Stimulated activated CD4-positive, alpha-beta T cell treated with anti-CD3 and anti-CD28 coated beads, TNF-alpha, amount 100 ng/mL, for 48 hours (primary cell): ENCODE data around the gene SESN1.

Experiments
- DNase-seq, 3 donors: peaks; one replicate each; pipeline ENCODE4 v3.0.0-alpha.2; 2020; ENCODE audit warnings: low read depth in 3 of 3

Gene SESN1

DNA sequence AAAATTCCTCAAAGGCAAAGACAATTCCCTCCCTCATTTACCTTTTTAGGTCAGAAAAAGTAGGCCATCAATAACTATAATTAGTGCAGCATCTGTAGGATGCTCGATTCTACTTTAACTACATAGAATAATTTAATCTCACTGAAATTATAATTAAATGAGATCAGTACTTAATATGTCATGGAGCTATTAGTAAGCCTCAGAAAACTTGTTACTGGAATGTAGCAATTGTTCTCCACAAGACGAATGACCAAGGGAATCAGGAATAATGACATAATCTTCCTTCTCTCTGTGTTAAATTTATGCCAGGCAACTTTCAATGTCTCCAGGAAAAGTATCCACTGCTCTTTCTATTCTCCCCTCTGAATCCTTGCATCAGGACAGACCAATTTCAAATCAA is 34.1 kb downstream of the SESN1 start:
- no peak for DNase-seq

DNA sequence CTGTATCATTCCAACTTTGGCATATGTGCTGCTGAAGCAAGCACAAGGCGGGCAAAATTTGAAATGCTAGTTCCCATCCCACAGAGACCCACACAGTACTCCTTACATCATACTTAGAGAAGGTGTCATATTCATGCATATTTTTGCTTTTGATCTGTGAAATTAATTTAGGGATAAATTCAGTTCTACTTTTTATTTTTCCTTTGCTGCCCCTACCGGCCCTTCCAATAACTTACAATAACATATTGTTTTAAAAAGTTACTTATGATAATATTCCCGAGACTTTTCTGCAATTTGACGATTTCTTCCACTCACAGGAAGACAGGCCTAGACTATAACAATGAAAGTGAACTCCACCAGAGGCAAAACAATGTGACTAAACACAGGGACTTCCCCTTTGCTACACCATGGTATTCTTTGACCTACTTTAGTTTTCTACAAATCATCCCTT is 35.0 kb downstream of the SESN1 start:
- DNase-seq: no peak

DNA sequence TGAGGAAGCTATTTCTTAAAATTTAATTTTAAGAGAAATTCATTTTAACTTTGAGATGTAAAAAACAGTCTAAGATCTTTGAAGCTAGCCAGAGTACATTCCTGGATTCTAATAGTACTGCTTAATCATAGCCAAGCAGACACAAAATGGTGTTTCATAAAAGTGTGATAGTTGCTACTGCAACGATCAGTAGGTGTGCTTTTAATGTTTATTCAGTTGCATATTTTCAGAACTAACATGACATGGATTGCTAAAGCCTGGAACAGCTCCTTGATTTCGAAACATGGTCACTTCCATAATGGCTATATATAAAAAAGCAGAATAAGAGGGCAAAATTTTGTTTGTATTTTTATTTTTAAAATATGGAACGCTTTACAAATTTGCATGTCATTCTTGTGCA is 35.5 kb downstream of the SESN1 start:
- no peak for DNase-seq

DNA sequence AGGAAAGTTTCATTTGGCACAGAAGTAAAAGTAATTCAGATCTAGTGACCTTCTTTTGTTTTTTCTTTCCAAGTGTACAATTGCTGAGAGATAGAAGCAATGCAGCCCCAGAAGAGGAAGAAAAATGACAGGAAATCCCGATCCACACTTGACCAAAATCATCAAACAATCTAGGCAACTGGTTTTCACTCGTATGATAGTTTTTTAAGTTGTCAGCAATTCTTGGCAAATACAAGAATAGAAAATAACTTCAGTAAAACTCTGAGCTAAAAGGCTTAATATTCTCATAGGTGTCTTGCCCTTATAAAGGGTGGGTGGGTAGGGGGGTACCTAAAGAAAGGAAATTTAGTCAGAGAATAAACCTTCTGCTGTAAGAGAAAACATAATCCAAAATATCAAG is 36.0 kb downstream of the SESN1 start:
- no peak for DNase-seq

DNA sequence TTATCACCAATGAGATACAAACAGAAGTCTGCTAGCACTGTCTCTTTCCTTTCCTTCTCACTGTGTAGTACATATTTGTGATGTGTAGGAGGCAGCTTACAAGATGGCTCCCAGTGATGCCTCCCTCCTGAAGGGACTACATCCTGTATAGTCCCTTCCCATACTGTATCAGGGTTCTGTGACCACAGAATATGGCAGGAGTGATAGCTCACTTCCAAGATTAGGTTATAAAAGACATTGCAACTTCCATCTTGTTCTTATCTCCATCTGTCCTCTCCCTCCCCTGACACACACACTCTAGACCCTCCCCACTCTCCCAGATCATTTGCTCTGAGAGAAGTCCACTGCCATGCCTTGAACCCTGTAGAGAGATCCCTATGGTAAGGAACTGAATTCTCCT is 38.0 kb downstream of the SESN1 start:
- no peak for DNase-seq

DNA sequence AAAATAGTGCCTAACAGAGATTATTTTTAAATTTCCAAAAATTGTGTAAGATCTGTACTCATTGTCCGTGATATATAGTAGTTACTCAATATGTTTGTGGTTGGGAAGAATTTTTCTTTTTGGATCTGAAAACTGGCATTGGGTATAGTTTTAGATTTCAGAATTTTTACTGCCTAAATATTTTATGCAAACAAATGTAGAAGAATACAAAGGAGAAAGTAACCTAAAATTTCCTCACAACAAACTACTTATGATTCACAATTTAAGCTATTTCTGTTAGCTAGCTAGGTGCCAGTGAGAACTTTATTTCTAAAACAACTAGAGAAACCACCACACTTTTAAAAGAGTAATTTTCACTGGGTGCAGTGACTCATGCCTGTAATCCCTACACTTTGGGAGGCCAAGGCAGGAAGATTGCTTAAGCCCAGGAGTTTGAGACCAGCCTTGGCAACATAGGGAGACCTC is 38.8 kb downstream of the SESN1 start:
- DNase-seq: no peak

DNA sequence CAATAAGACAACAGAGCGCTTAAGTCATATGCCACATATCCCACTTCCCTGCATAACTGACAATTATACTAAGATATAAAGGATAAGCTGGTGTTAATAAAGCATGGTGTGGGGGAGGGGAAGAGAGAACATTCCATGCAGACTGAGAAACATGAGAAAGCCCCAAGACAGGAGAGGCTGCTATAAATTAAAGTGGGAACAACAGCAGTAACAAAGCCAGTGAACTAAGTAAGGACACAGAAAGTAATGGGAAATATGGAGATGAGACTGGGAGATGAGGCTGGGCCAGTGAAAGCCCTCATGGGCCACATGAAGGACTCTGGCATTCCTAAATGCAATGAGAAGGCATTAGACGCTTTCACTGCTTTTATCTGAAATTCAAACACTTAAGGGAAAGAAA is 41.3 kb downstream of the SESN1 start:
- no peak for DNase-seq

DNA sequence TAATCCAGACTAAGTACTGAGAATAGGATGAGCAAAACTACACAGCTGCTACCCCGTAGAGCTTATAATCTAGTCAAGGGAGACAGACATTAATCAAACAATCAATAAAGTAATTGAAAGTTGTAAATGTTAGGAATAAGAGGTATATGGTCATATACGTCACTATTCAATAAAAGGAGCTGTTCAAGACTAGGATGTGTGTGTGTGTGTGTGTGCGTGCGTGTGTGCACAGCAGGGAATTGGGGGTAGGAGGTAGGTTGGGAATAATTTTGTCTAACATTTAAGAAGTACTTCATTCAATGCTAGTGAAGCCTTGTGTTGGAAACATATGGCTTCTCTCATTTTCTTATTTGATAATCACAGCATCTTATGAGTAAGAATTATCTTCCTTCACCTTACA is 41.8 kb downstream of the SESN1 start:
- DNase-seq: no peak

DNA sequence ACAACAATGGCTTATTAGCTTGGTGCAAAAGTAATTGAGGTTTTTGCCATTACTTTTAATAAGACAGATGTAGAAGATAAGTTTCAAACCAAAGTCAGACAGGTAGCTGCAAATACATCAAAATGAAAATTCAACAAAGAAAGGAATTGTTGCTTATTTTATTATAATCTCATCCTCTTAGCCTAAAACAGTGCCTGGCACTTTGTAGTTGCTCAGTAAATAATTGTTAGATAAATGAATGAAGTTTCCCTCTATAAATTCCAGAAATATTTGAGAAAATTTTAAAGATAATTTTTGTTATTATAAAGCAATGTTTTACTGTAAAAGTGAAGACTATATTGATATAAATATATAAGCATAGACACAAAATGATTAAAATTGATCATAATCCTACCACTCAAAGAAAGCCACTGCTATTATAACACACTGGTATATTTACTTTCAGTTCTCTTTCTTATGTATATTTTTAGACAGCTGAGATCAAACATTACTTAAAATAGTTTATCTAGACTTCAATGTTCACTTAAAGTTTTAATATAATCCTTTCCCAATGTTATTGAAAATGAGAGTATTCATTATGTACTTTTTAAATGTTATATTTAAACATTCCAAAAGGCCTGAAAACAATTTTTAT is 42.5 kb downstream of the SESN1 start:
- no peak for DNase-seq

DNA sequence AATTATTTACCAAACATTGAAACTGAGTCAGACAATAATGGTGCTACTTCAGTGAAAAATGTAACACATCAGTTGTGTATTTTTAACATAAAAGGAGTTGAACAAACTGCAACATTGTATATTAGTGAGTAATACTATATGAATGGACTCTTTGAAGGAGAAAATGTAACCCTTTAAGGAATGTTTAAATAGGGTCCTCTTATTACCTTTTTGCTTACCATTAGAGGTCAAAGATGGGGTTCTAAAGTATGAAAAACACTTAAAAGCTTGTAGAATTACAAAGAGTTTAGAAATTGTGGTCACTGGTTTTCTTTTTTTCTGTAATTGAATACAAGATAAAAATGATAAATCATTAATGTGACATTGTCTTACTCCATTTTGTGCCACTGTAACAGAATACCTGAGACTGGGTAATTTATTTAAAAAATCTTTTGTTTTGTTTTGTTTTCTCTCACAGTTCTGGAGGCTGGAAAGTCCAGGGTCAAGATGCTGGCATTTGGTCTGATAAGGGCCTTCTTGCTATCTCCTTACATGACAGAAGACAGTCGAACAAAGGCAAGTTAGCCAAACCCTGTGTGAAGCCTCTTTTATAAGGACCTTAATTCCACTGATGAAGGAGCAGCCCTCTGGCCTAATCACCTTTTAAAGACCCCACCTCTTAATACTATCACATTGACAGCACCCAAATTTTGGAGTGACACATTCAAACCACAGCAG is 43.2 kb downstream of the SESN1 start:
- no peak for DNase-seq

DNA sequence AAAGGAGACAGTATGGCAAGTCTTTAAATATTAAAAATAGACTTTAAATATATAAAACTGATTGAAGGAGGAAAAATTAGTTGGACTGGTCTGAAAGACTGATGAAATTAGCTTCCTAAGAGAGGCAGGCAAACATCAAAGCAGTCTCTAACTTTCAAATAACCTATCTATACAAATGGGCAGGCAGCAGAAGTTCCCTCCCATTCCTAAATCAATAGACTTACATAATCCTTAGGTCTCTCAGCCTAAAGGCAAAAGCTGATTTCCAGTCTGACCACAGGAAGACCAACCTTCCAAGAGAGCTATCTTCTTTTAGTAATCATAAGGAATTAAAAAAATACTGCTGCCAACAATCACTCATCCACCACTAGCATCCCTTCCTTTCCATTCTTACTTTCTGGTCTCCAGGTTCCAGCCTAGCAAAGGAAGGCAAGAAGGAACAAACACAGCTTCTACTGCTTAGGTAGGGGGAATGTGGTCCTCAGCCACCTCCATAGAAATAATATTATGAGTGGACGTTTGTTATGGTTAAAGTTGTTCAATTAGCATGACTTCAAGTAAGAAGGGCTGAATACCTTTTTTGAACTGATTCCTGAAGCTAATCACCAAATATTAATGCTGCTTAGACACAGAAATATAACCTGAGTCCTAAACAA is 44.1 kb downstream of the SESN1 start:
- DNase-seq: no peak

DNA sequence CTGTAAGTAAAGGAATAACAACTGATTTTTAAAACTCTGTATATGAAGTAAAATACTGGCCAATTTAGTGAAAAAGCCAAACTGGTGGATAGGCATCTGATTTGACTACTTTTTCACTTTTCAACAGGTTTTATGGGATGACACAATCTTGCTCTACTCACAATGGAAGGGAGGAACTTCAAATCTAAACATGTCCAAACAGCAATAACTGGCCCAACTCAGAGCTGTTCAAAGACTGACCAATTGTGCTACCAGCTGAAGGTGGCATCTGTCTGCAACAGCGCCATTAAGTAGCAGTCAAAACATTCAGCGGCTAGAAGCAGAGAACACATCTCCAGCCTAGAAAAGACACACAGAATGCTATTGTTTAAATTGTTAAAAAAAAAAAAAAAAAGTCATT is 44.6 kb downstream of the SESN1 start:
- no peak for DNase-seq

DNA sequence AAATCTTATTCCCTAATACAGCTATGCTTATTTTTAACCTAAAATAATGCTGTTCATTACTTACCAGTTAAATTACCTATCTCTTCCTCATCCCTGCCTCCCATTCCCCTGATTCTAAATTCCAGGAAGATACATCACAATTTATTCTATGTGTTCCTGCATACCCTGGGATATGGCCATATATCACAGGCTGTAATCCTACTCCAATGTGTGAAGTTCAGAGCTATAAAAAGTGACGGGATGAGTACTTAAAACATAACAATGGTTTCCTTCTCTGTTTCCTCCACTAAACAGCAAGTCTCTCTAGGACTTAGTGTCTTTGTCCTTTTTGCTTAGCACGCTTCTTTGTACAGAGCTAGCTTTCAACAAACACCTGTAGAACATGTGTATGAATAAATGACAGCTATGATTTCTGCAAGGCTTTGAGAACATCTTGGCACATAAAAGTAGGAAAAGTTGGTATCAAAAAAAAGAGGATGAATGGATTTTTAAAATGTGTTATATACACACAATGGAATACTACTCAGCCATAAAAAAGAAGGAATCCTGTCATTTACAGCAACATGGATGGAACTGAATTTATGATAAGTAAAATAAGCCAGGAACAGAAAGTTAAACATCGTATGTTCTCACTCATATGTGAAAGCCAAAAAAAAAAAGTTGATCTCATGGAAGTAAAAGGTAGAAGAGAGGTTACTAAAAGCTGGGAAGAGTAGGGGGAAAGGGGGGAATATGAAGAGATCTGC is 45.8 kb downstream of the SESN1 start:
- no peak for DNase-seq

DNA sequence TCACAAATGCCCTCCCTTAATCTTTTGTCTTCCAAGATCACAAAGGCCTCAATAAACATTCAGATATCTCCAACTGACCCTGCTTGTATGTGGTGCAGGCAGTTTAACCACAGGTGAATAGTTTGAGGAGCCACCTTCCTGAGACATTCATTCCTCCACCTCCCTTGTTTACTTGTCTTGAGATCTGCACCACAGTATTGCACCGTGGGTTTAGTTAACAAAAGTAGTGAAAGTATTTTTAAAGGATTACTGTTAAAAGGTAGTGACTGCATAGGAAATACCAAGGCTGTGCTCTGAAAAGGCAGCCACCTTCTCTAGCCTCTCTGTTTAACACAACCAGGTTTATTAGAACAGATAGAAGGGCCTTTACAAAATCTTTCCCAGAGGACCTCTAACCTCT is 46.5 kb downstream of the SESN1 start:
- no peak for DNase-seq

DNA sequence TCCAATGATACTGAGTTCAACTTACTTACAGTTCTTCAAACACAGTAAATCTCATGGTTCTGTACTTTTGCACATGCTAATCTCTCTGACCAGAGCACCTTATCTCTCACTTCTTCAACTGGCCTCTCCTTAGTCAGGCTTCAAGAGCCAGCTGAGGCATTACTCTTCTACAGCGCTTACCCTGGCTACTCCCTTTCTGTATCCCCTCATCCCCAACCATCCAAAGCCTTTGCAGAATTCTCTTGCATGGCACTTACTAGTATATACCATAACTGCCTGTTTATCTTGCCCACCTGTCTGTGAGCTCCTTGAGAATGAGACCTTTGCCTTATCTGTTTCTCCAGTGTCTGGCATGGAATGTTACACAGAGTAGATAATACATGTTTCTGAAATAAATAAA is 49.2 kb downstream of the SESN1 start:
- DNase-seq: no peak

DNA sequence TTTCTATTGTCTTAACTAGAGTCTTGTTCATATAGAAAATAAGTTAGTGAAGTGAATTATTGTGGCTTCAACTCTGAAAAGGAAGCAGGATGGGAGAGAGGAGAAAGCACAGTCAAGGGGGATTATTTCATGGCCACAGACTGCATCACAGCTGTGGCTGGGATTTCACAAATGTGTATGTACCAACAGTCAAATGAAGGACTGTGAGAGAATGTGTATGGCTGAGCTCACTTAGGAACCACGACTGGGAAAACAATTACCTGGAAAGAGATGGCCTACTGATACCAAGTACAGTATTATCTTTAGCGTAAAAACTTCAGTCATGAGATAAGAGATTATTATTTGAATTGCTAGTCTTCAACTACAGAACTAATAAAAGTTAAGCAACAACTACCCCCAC is 54.9 kb downstream of the SESN1 start:
- DNase-seq: no peak

DNA sequence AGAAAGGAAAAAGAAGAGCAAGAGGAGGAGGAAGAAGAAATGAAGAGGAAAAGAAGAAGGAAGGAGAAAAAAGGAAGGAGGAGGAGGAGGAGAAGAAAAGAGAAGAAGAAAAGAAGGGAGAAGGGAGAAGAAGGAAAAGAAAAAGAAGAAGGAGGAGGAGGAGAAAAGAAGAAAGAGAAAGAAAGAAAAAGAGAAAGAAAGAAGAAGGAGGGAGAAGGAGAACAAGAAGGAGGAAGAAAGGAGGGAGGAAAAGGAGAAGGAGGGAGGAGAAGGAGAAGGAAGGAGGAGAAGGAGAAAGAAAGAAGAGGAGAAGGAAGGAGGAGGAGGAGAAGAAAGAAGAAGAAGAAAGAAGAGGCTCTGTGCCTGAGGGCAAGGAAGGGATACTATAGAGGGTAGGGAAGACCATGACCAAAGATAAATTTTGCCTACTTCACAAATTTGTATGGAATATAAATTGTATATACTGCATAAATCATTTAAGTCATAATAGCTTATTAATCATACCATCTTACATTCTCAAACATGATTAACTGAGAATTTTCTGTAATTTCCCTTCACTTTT is 55.7 kb downstream of the SESN1 start:
- no peak for DNase-seq

DNA sequence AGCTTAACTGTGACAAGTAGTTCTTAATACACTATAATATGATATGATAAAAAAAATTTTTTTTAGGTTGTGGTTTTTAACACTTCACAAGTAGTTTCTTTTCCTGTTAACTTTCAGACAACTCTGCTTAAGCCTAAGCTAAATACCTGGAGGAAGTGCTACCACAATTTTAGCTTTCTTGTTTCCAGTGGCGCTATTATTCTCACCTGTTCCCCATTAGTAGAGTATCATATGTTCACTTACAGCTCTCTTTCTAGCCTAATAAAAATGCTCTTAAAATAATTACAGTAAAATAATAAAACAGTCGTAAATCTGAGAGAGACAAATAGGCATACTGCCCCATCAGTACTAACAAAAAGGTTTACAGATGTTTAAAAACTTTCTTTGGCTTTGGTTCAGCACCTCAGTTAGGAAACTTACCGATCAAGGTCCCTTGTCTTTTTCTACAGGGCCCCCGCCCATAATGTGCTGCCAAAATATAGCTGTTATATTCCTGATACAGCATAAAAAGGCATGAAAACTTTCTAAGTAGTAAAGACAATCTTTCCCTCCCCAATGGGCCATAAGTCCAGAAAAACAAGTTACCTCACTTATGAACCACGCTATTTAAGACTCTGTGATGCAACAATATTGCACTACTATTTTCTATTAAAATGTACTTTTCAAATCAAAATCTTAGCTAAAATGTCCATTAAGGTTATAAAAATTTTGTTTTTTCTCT is 57.9 kb downstream of the SESN1 start:
- no peak for DNase-seq

DNA sequence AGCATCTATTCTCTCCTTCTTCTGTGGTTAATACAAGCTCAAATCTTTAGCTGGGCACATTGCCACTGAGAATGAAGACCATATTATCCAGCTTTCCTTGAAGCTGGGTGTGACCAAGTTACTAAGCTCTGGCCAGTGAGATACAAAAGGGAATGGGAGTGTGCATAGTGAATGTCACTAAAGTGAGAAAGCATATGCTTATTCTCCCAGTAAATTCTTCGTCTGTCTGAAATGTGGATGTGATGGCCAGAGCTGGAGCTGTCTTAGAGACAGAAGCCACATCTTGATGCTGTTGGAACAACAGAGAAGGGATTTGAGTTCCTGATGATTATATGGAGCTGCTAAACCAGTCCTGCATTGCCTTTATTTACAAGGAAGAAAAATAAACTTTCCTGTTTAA is 60.1 kb downstream of the SESN1 start:
- no peak for DNase-seq

DNA sequence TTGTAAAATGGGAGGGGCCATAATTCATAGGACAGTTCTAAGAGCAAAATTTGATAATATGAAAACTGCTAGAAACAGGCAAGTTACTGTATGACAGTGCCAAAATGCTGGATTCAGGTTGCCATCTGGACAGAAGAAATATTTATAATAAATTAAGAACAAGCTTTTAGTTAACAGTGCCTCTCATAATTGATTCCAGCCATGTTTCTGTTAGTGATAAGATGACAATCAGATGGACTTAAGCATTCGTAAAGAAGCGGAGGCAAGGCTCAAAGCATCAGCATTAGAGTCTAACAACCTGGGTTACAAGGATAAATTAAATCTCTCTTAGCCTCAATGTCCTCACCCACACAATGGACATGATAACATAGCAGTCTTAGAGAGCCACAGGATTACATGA is 61.0 kb downstream of the SESN1 start:
- DNase-seq: no peak

DNA sequence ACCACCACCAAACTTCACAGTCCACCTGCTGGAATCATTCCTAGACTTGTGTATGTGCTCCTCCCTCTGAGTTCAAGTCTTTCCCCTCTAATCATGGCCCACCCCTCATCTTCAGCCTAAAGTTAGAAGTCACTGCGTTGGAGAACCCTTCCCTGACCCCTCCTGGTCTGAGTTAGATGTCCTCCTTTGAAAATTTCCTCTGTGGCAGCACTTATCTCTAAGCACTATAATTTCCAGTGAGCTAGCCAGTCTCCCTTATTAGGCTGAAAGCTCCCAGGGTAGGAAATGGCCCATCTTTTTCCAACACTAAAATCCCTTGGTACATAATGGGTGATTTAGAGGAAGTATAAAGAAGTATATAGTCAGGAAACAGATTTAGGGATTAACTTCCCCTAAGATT is 63.2 kb downstream of the SESN1 start:
- no peak for DNase-seq
